Parathyroid adenoma (tissue), 2 donors: ENCODE data around the gene ANXA1.

Experiments
- H2AFZ ChIP-seq: fragments of 300-600 bp; sonication (generic); one replicate; pipeline ENCODE4 v1.7.0; 2017; ENCODE audit warnings: antibody characterized with exemption, mild to moderate bottlenecking
- H3K27ac ChIP-seq: fragments of 300-600 bp; sonication (generic); one replicate; pipeline ENCODE4 v1.7.0; 2017
- H3K27me3 ChIP-seq: fragments of 300-600 bp; sonication (generic); one replicate; pipeline ENCODE4 v1.7.0; 2017; ENCODE audit warnings: low read length; ENCODE audit not compliant: control insufficient read depth, insufficient read depth
- H3K36me3 ChIP-seq: fragments of 300-600 bp; sonication (generic); one replicate; pipeline ENCODE4 v1.7.0; 2017; ENCODE audit warnings: low read length; ENCODE audit not compliant: control insufficient read depth, insufficient read depth
- H3K4me1 ChIP-seq: fragments of 300-600 bp; sonication (generic); one replicate; pipeline ENCODE4 v1.7.0; 2017; ENCODE audit warnings: control low read depth
- H3K4me2 ChIP-seq: fragments of 300-600 bp; sonication (generic); one replicate; pipeline ENCODE4 v1.7.0; 2017; ENCODE audit warnings: low read length
- H3K4me3 ChIP-seq: fragments of 300-600 bp; sonication (generic); one replicate; pipeline ENCODE4 v1.7.0; 2017; ENCODE audit warnings: low read depth, low read length
- H3K79me2 ChIP-seq: fragments of 300-600 bp; sonication (generic); one replicate; pipeline ENCODE4 v1.7.0; 2017; ENCODE audit warnings: control low read depth
- H3K9ac ChIP-seq: fragments of 300-600 bp; sonication (generic); one replicate; pipeline ENCODE4 v1.7.0; 2017; ENCODE audit warnings: mild to moderate bottlenecking
- H3K9me3 ChIP-seq: fragments of 300-600 bp; sonication (generic); one replicate; pipeline ENCODE4 v1.7.0; 2017; ENCODE audit warnings: low read length; ENCODE audit not compliant: control insufficient read depth
- CTCF ChIP-seq: fragments of 300-600 bp; sonication (generic); IDR thresholded peaks from one replicate; pipeline ENCODE4 v1.7.0; 2017; ENCODE audit warnings: antibody characterized with exemption, mild to moderate bottlenecking
- donor health status: primary hyperparathyroidism.

ANXA1 gene

GRCh38 chr9:73118898-73119554 is 32.6 kb upstream of the ANXA1 start:
- Histone ChIP-seq H3K4me2 (no peak overlapping the region), H3K9ac (no peak overlapping the region), H3K9me3 (no peaks in the 10 kb centered on the region), H3K27me3 (no peaks in the 10 kb centered on the region), H3K4me1 (no peaks in the 10 kb centered on the region), H2AFZ (no peak overlapping the region), H3K79me2 (no peaks in the 10 kb centered on the region), H3K36me3 (no peaks in the 10 kb centered on the region), H3K27ac (no peak overlapping the region), H3K4me3 (no peak overlapping the region)
- no peak for TF ChIP-seq CTCF

DNA sequence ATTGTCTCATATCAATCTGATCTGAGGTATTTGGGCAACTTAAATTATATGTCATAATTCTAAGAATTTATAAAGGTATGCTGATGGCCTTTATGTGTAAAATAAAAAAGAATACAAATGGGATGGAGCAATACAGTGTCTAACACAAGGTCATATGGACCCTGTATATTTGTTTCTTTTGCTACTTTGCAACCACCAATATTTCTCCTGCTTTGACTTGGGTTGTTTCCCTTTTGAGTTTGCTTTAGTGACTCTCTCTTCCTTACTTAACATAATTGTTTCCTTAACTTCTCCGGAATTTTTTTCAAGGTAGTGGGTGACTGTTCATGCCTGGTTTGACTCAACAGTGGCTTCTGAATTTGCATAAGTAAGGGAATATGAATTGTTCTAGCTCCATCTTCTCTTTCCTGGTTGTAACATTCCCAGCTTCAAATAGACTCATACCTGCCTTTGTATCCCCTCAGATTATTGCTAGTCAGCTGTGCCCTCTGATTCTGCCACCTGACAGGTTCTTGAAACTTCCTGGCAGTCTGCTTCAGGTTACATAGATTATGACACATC is 30.2 kb upstream of the ANXA1 start:
- Histone ChIP-seq H3K9me3 (no peaks in the 10 kb centered on the region), H3K27ac (no peak overlapping the region), H3K4me3 (no peak overlapping the region), H3K9ac (no peak overlapping the region), H2AFZ (no peak overlapping the region), H3K36me3 (no peaks in the 10 kb centered on the region), H3K4me2 (no peak overlapping the region), H3K79me2 (no peaks in the 10 kb centered on the region), H3K4me1 (no peaks in the 10 kb centered on the region), H3K27me3 (no peaks in the 10 kb centered on the region)
- TF ChIP-seq CTCF: no peak

DNA sequence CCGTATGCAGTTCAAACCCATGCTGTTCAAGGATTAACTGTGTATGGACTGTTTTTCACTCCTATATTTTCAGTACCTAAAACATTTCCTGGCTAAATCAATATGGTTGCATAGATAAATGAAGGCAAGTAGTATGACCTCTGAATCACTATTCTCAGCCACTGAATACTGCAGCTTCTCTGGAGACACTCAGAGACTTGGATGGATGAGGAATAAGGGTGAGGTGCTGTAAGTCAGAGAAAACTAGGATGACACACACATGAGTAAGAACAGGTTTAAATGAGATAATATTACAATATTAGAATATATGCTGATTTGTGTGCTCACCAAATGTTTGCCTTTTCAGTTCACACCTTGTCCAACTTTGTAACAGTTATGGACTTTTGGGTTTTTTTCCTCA is 26.0 kb upstream of the ANXA1 start:
- Histone ChIP-seq H2AFZ (no peak overlapping the region), H3K4me3 (no peak overlapping the region), H3K9me3 (no peaks in the 10 kb centered on the region), H3K4me1 (no peaks in the 10 kb centered on the region), H3K79me2 (no peaks in the 10 kb centered on the region), H3K27me3 (no peaks in the 10 kb centered on the region), H3K36me3 (no peaks in the 10 kb centered on the region), H3K4me2 (no peak overlapping the region), H3K9ac (no peak overlapping the region), H3K27ac (no peak overlapping the region)
- TF ChIP-seq CTCF: no peak

- TF ChIP-seq CTCF: no peak
- Histone ChIP-seq H3K27ac (no peak overlapping the region), H2AFZ (no peak overlapping the region), H3K27me3 (no peaks in the 10 kb centered on the region), H3K4me1 (peaks cover 6% of the 10 kb centered on the region), H3K4me3 (no peak overlapping the region), H3K4me2 (no peak overlapping the region), H3K9ac (no peak overlapping the region), H3K9me3 (no peaks in the 10 kb centered on the region), H3K36me3 (peaks cover 3% of the 10 kb centered on the region), H3K79me2 (no peaks in the 10 kb centered on the region)
These were observed 21.6 kb upstream of the ANXA1 start for GRCh38 chr9:73129941-73130685.
